ENCODE results near the gene MAP3K14. TPM values are rescaled to one million over a fixed set of nuclear protein-coding genes. Genes with fewer than 3 reads are reported as not detected.

MAP3K14 gene
- total and polyA plus RNA-seq, 2 of the 4 experiments (the other 2 are of a cell fraction) = 4.1 to 21.7 TPM

DNA sequence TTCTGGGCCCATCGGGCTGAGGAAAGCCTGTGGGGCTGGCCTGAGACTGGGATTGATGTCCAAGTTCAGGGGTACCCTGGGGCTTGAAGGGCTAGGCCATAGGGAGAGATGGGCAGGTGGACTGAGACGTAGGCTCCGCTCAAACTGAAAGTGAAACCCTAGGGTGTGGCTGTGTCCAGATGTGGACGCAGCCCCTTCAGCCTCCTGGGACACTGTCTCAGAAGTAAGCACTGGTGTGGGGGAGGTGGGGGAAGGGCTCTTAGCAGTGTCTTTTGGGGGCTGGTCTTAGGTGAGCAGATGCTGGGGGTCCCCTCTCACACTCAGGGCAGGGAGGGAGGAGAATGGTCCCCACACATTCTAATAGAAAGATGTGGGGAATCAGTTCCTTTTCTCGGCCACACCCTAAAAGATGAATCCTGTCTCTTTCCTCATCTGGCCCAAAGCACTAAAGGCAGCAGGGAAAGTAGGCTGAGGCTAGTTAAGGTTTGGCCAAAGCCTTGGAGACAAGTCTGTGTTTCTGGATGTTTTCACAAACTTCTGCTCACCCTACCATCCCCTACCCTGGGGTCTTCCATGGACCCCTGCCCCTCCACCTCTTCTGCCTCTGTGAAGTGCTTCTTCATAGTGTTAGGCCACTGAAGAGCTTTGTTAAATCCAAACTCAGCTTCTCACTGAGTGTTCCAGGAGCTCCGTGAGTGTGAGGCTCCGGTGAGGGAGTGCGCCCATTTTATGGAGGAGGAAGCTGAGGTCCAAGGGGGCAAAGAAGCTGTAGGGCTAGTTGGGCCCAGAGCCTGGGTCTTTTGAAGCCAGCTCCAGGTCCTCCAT is 89.5 kb downstream of the MAP3K14 start:
- Histone ChIP-seq H2BK120ac (ENCODE audit: low read depth, low read length) (peak overlapping the region; percentile 95), H3K14ac (replicated peaks; ENCODE audit: low read depth, low read length) (peak overlapping the region; percentile 2; the same call in 1 of the 2 replicates), H3K4ac (ENCODE audit: low read depth, low read length) (peak overlapping the region; percentile 98), H3K27ac (ENCODE audit: insufficient read depth, low read length) (peak overlapping the region; percentile 13), H2AFZ (replicated peaks; ENCODE audit: low read length, poor library complexity) (peak overlapping the region; percentile 4), H3K79me1 (ENCODE audit: low read depth in 1 of 2, low read length in 2 of 2) (peaks cover 0 to 28% of the 10 kb centered on the region in 2 experiments; a peak in 3 of 4 replicates), H3K27me3 (ENCODE audit: control insufficient read depth, insufficient read depth, low read length) (peaks cover 3% of the 10 kb centered on the region), H4K5ac (ENCODE audit: low read depth, low read length) (peak overlapping the region; percentile 92), H3K4me1 (ENCODE audit: control insufficient read depth, insufficient read depth, low read length) (peaks cover 46% of the 10 kb centered on the region), H4K20me1 (ENCODE audit: insufficient read depth, low read length) (no peaks in the 10 kb centered on the region), H3K4me2 (ENCODE audit: low read depth, low read length) (no peak overlapping the region), H3K23ac (ENCODE audit: low read depth, low read length) (peak overlapping the region; percentile 2; the same call in 1 of the 2 replicates), H2BK5ac (ENCODE audit: low read depth, low read length, poor library complexity, severe bottlenecking) (peak overlapping the region; percentile 1), H2BK15ac (ENCODE audit: low read depth, low read length) (peak overlapping the region; percentile 66; the same call in 2 of the 3 replicates), H3K9me3 (ENCODE audit: control insufficient read depth, insufficient read depth, low read length) (no peaks in the 10 kb centered on the region), H4K91ac (ENCODE audit: insufficient read depth, low read depth, low read length) (peak overlapping the region; percentile 97; the same call in 1 of the 2 replicates), H3K18ac (ENCODE audit: low read depth, low read length) (peak overlapping the region; percentile 65; the same call in 1 of the 2 replicates), H3K9me1 (ENCODE audit: insufficient read depth, low read length) (peaks cover 24% of the 10 kb centered on the region), H3K36me3 (ENCODE audit: control insufficient read depth, insufficient read depth, low read length) (no peaks in the 10 kb centered on the region), H3K4me3 (ENCODE audit: insufficient read depth, low read depth, low read length) (no peak overlapping the region), H3K9ac (ENCODE audit: low read depth, low read length) (no peak overlapping the region), H4K8ac (ENCODE audit: low read depth in 2 of 2, low read length in 2 of 2) (peak overlapping the region; percentile 55 to 87), H2AK9ac (replicated peaks; ENCODE audit: low read depth, low read length, poor library complexity) (peak overlapping the region; percentile 81), H2AK5ac (ENCODE audit: low read depth, low read length) (peak overlapping the region; percentile 99), H3K56ac (ENCODE audit: extremely low read depth, insufficient read depth, low read length) (no peak overlapping the region), H2BK20ac (ENCODE audit: low read depth, low read length) (peak overlapping the region; percentile 36)
- intact Hi-C loops (cut with micrococcal nuclease) = no loop called here
- TF ChIP-seq, protein P1, sequence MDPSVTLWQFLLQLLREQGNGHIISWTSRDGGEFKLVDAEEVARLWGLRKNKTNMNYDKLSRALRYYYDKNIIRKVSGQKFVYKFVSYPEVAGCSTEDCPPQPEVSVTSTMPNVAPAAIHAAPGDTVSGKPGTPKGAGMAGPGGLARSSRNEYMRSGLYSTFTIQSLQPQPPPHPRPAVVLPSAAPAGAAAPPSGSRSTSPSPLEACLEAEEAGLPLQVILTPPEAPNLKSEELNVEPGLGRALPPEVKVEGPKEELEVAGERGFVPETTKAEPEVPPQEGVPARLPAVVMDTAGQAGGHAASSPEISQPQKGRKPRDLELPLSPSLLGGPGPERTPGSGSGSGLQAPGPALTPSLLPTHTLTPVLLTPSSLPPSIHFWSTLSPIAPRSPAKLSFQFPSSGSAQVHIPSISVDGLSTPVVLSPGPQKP (IDR thresholded peaks at IDR 0.05; ENCODE audit: borderline replicate concordance, low read depth, low read length) = no peak
- TF ChIP-seq MXI1 (IDR thresholded peaks at IDR 0.05; ENCODE audit: borderline replicate concordance, low read depth, low read length) = no peak
- no peak for TF ChIP-seq POLR2A (IDR thresholded peaks at IDR 0.05; ENCODE audit: low read depth, low read length)
- TF ChIP-seq, protein P2, sequence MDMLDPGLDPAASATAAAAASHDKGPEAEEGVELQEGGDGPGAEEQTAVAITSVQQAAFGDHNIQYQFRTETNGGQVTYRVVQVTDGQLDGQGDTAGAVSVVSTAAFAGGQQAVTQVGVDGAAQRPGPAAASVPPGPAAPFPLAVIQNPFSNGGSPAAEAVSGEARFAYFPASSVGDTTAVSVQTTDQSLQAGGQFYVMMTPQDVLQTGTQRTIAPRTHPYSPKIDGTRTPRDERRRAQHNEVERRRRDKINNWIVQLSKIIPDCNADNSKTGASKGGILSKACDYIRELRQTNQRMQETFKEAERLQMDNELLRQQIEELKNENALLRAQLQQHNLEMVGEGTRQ (IDR thresholded peaks at IDR 0.05; ENCODE audit: low read depth, low read length) = no peak
- TF ChIP-seq MAZ (IDR thresholded peaks at IDR 0.05; ENCODE audit: borderline replicate concordance, low read depth, low read length) = no peak
- no peak for TF ChIP-seq CTCF (conservative IDR thresholded peaks at IDR 0.05; ENCODE audit: low read depth, low read length)
- TF ChIP-seq CHD1 (IDR thresholded peaks at IDR 0.05; ENCODE audit: low read depth, low read length) = no peak
- no peak for TF ChIP-seq SMC3 (IDR thresholded peaks at IDR 0.05; ENCODE audit: low read depth, low read length)
- TF ChIP-seq CEBPB (IDR thresholded peaks at IDR 0.05; ENCODE audit: low read depth, low read length) = no peak
- DNase-seq (no peak), ATAC-seq (ENCODE audit: low read depth) (no peak)
- BruUV-seq (replicated peaks) = no TSS peak
- dilution Hi-C loops (cut with HindIII; ENCODE audit: low sequenced_read_pairs, unreplicated experiment) = no loop called here
- 90% methylated on average over 2 of the region's 8 CpGs; no CpG with 5 or more reads in 1 of the 2 experiments for WGBS, 2 experiments (ENCODE audit: extremely low coverage in 2 of 2, insufficient read length in 1 of 2)
- POLR2A ChIA-PET (ENCODE audit: unreplicated experiment) = no interaction called here
- in situ Hi-C loops (cut with MboI; ENCODE audit: low sequenced_read_pairs) = no loop called here
- CTCF ChIA-PET = interaction anchor here (0.8 kb wide), 1 partner anchor 9 kb away, joined by 3 read pairs; no protein-coding TSS in a partner anchor
